H1 (cell line): ENCODE measurements around the gene MORC3. TPM values are rescaled to one million over a fixed set of nuclear protein-coding genes. Genes with fewer than 3 reads are reported as not detected.
A peak's percentile ranks its signal among the peaks of the same experiment; 100 is the strongest.
"Not testable (repeated sequence)": the region's sequence is repeated elsewhere in the genome, so short reads cannot be mapped to it uniquely, and the experiment has no call there.

Experiments
- CTCF ChIA-PET: fragments of 300-600 bp; sonication (Branson Sonifier 250); formaldehyde crosslinking; loops from one replicate; lab custom pipeline; 2021; ENCODE audit not compliant: partially characterized antibody; lab: Charles Lee
- POLR2A ChIA-PET: fragments of 300-600 bp; sonication (Branson Sonifier 250); formaldehyde crosslinking; loops from one replicate; lab custom pipeline; 2021; ENCODE audit warnings: inconsistent platforms; ENCODE audit not compliant: partially characterized antibody; lab: Charles Lee
- DNase-seq, 2 experiments: peaks; one replicate each; pipeline versions ENCODE4 v3.0.0 to v3.0.0-alpha.2; 2010 to 2022; ENCODE audit warnings: low spot score in 2 of 2, low read depth in 1 of 2, mixed read lengths in 1 of 2
- FAIRE-seq: peaks from 2 replicates; lab custom pipeline; 2011; peaks lifted over from hg19 to GRCh38; lab: Jason Lieb, UNC
- H2AFZ ChIP-seq: 2 replicates; pipeline ENCODE4 v1.8.1; 2012; ENCODE audit warnings: low read length, inconsistent platforms
- H2AK5ac ChIP-seq: 2 replicates; pipeline ENCODE4 v1.6.1; 2013; ENCODE audit warnings: low read depth, low read length
- H2BK120ac ChIP-seq: replicated peaks from 2 replicates; pipeline ENCODE3; 2013; ENCODE audit warnings: low read depth, low read length, inconsistent platforms
- H2BK12ac ChIP-seq: 2 replicates; pipeline ENCODE4 v1.6.1; 2013; ENCODE audit warnings: low read depth, low read length
- H2BK15ac ChIP-seq: 2 replicates; pipeline ENCODE4 v1.6.1; 2013; ENCODE audit warnings: low read length
- H2BK20ac ChIP-seq: 2 replicates; pipeline ENCODE4 v1.6.1; 2013; ENCODE audit warnings: low read length
- H2BK5ac ChIP-seq: 2 replicates; pipeline ENCODE4 v1.6.1; 2013; ENCODE audit warnings: low read depth, low read length
- H3K14ac ChIP-seq: 2 replicates; pipeline ENCODE4 v1.6.1; 2013; ENCODE audit warnings: inconsistent platforms; ENCODE audit not compliant: insufficient read length
- H3K18ac ChIP-seq: 2 replicates; pipeline ENCODE4 v1.6.1; 2013; ENCODE audit warnings: low read length; ENCODE audit errors: extremely low read depth
- H3K23ac ChIP-seq: 2 replicates; pipeline ENCODE4 v1.6.1; 2013; ENCODE audit warnings: inconsistent platforms; ENCODE audit not compliant: insufficient read length
- H3K23me2 ChIP-seq: 2 replicates; pipeline ENCODE4 v1.6.1; 2013; ENCODE audit warnings: low read depth, low read length
- H3K27ac ChIP-seq: 2 replicates; pipeline ENCODE4 v1.6.1; 2011; ENCODE audit warnings: low read depth, low read length, inconsistent platforms
- H3K27me3 ChIP-seq, 4 experiments: replicated peaks in 1 of 4; 1 replicate in 1 of 4; 2 replicates in 3 of 4; pipeline versions ENCODE4 v1.6.1 to v1.8.1; 2011 to 2013; ENCODE audit warnings: low read length in 3 of 4, mild to moderate bottlenecking in 3 of 4, inconsistent platforms in 2 of 4, mixed read lengths in 2 of 4, moderate library complexity in 1 of 4; ENCODE audit not compliant: control insufficient read depth in 3 of 4, insufficient read depth in 3 of 4; ENCODE audit errors: extremely low read depth in 1 of 4
- H3K36me3 ChIP-seq, 4 experiments: 2 replicates each; pipeline versions ENCODE4 v1.6.1 to v1.8.1; 2011 to 2013; ENCODE audit warnings: mild to moderate bottlenecking in 4 of 4, low read length in 3 of 4, moderate library complexity in 2 of 4, control low read depth in 1 of 4, inconsistent platforms in 1 of 4; ENCODE audit not compliant: insufficient read depth in 4 of 4, control insufficient read depth in 2 of 4
- H3K4ac ChIP-seq: replicated peaks from 2 replicates; pipeline ENCODE3; 2013; ENCODE audit warnings: low read length, low read depth, mixed read lengths, inconsistent platforms; ENCODE audit not compliant: insufficient read length
- H3K4me1 ChIP-seq, 4 experiments: replicated peaks in 1 of 4; 1 replicate in 1 of 4; 2 replicates in 3 of 4; pipeline versions ENCODE4 v1.6.1 to v1.8.1; 2011 to 2013; ENCODE audit warnings: low read length in 3 of 4, inconsistent platforms in 2 of 4, mixed read lengths in 1 of 4; ENCODE audit not compliant: insufficient read depth in 4 of 4, control insufficient read depth in 3 of 4
- H3K4me2 ChIP-seq, 2 experiments: 2 replicates each; pipeline versions ENCODE4 v1.6.1 to v1.8.1; 2011 to 2013; ENCODE audit warnings: low read depth in 2 of 2, low read length in 2 of 2, control low read depth in 1 of 2, inconsistent platforms in 1 of 2, mild to moderate bottlenecking in 1 of 2; ENCODE audit not compliant: insufficient read depth in 1 of 2
- H3K4me3 ChIP-seq, 4 experiments: fragments of 200-600, 300-600 bp in 1 of 4; sonication (generic), shearing (Covaris generic), sonication (Bioruptor Twin) in 1 of 4; 2 replicates each; pipeline versions ENCODE4 v1.5.1 to v1.8.1; 2011 to 2016; ENCODE audit warnings: low read length in 4 of 4, low read depth in 3 of 4, control low read depth in 2 of 4, inconsistent platforms in 2 of 4, mild to moderate bottlenecking in 2 of 4, mixed read lengths in 1 of 4, moderate library complexity in 1 of 4; ENCODE audit not compliant: insufficient read depth in 2 of 4; ENCODE audit errors: extremely low read depth in 1 of 4
- H3K56ac ChIP-seq: replicated peaks from 2 replicates; pipeline ENCODE3; 2013; ENCODE audit warnings: low read depth, mild to moderate bottlenecking, mixed read lengths, low read length, inconsistent platforms; ENCODE audit not compliant: insufficient read length
- H3K79me1 ChIP-seq: 2 replicates; pipeline ENCODE4 v1.6.1; 2013; ENCODE audit warnings: low read depth, low read length, control low read depth
- H3K79me2 ChIP-seq, 2 experiments: 2 replicates each; pipeline versions ENCODE4 v1.6.1 to v1.8.1; 2012 to 2013; ENCODE audit warnings: low read length in 2 of 2, mild to moderate bottlenecking in 2 of 2, inconsistent platforms in 1 of 2; ENCODE audit not compliant: insufficient read depth in 2 of 2, control insufficient read depth in 1 of 2
- H3K9ac ChIP-seq, 4 experiments: replicated peaks in 1 of 4; 1 replicate in 1 of 4; 2 replicates in 3 of 4; pipeline versions ENCODE4 v1.6.1 to v1.8.1; 2011 to 2013; ENCODE audit warnings: low read depth in 3 of 4, low read length in 3 of 4, control low read depth in 2 of 4, mild to moderate bottlenecking in 2 of 4, moderate library complexity in 2 of 4, inconsistent platforms in 1 of 4; ENCODE audit errors: extremely low read depth in 1 of 4
- H3K9me3 ChIP-seq, 2 experiments: 2 replicates each; pipeline versions ENCODE4 v1.6.1 to v1.8.1; 2012 to 2013; ENCODE audit warnings: mild to moderate bottlenecking in 2 of 2, moderate library complexity in 2 of 2, control low read depth in 1 of 2, inconsistent platforms in 1 of 2, low read depth in 1 of 2, low read length in 1 of 2, mixed read lengths in 1 of 2; ENCODE audit not compliant: insufficient read depth in 2 of 2
- H4K20me1 ChIP-seq, 2 experiments: replicated peaks in 1 of 2; 2 replicates each; pipeline versions ENCODE3 to v1.8.1; 2011 to 2013; ENCODE audit warnings: inconsistent platforms in 2 of 2, low read length in 2 of 2, mild to moderate bottlenecking in 1 of 2; ENCODE audit not compliant: insufficient read depth in 2 of 2, control insufficient read depth in 1 of 2
- H4K5ac ChIP-seq: 2 replicates; pipeline ENCODE4 v1.6.1; 2013; ENCODE audit warnings: low read length, low read depth, mixed read lengths, inconsistent platforms; ENCODE audit not compliant: insufficient read length
- H4K8ac ChIP-seq: 2 replicates; pipeline ENCODE4 v1.8.0; 2013; ENCODE audit warnings: mild to moderate bottlenecking, moderate library complexity, low read length, inconsistent platforms; ENCODE audit not compliant: insufficient read depth; ENCODE audit errors: extremely low read depth
- H4K91ac ChIP-seq: replicated peaks from 2 replicates; pipeline ENCODE3; 2013; ENCODE audit warnings: low read length, mixed read lengths, inconsistent platforms; ENCODE audit not compliant: insufficient read length
- CHD1 ChIP-seq: IDR thresholded peaks from 2 replicates; pipeline ENCODE4 v1.6.1; 2012; ENCODE audit warnings: low read depth, low read length, improper control_type of control experiment
- GABPA ChIP-seq: IDR thresholded peaks from 2 replicates; pipeline ENCODE4 v1.6.1; 2011; ENCODE audit warnings: mild to moderate bottlenecking, low read length, moderate library complexity, borderline replicate concordance; ENCODE audit not compliant: insufficient read depth
- SP1 ChIP-seq: IDR thresholded peaks from 2 replicates; pipeline ENCODE4 v1.6.1; 2011; ENCODE audit warnings: low read depth, low read length
- SP4 ChIP-seq: IDR thresholded peaks from 2 replicates; pipeline ENCODE4 v1.6.1; 2012; ENCODE audit warnings: low read length, inconsistent platforms
- TEAD4 ChIP-seq: IDR thresholded peaks from 2 replicates; pipeline ENCODE4 v1.6.1; 2012; ENCODE audit warnings: low read depth, low read length, inconsistent platforms, mixed read lengths
- ZNF274 ChIP-seq: IDR thresholded peaks from 2 replicates; pipeline ENCODE4 v1.7.0; 2012; ENCODE audit warnings: low read length, borderline replicate concordance; ENCODE audit errors: extremely low read depth
- WGBS, 2 experiments: shearing (Covaris generic) in 1 of 2; methylation state at CpG; one replicate each; pipeline versions ENCODE4 v1.1.6 to v1.1.7; 2013 to 2015; ENCODE audit warnings: low lambda C conversion rate in 2 of 2, mixed read lengths in 2 of 2, inconsistent platforms in 1 of 2, low coverage in 1 of 2, missing lambda C conversion rate in 1 of 2; ENCODE audit not compliant: insufficient replicate concordance in 2 of 2, insufficient coverage in 1 of 2, insufficient read length in 1 of 2; ENCODE audit errors: extremely low coverage in 1 of 2, missing lambda C conversion rate in 1 of 2; 5-methylcytosine and 5-hydroxymethylcytosine counted together
- polyA plus RNA-seq, 7 experiments: library from polyadenylated mRNA; depleted of rRNA in 3 of 7; stranded (reverse) in 5 of 7; unstranded in 2 of 7; fragments of >200 nt in 5 of 7; fragments of 200-250 nt in 2 of 7; gene quantifications; 1 replicate in 5 of 7; 2 replicates in 1 of 7; 4 replicates in 1 of 7; pipeline versions ENCODE4 v1.2.1 to v1.2.3, GENCODE V29; 2011 to 2013; ENCODE audit warnings: missing spikeins in 2 of 7, mixed read lengths in 2 of 7
- total RNA-seq: library from RNA; stranded (reverse); fragmentation: NEBNext Ultra II Directional; extraction: Animal tissue kit (Norgen Biotek cat#: 25700); gene quantifications from 2 replicates; pipeline ENCODE4 v1.2.1, GENCODE V29; 2021

MORC3 gene
- total and polyA plus RNA-seq, 2 of the 8 experiments (the other 6 are each of a cell fraction or from before 2014, with no cell fraction given), result 5.0 to 20.4 TPM

DNA sequence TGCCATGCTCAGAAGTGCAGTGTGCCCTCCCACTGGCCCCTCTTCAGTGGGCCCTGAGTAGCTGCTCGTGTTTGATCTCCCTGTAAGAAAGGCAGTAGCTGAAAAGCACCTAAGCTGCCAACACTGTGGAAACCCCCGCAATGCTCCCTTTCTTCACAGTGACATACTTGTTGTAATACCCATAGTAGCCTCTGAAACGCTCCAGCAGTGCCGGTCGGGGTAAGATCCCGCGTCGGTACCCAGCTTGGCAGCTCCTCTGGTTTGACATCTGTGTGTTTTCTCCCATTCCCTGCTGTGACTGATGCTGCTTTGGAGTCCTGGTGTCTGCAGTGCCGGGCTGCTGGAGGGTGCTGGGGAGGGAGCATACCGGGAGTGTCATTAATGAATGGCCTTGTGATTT is 68.8 kb downstream of the MORC3 start (continued):
- TF ChIP-seq GABPA (no peak), ZNF274 (no peak), SP4 (no peak), SP1 (0 out of 2 replicates have a peak, but pooled peaks have one; percentile 13), CHD1 (no peak), TEAD4 (peak; percentile 51; the same call in 1 of the 2 replicates)
- TF ChIP-seq, all 59 proteins: peak for 4

- H4K91ac ChIP-seq, H2BK12ac ChIP-seq, H3K4me1 ChIP-seq, H2BK5ac ChIP-seq, H3K27ac ChIP-seq, H3K56ac ChIP-seq, H4K8ac ChIP-seq, H3K79me1 ChIP-seq, H3K23ac ChIP-seq, H3K18ac ChIP-seq, H4K5ac ChIP-seq, H2AK5ac ChIP-seq, H3K9me3 ChIP-seq, H3K4me3 ChIP-seq, H3K79me2 ChIP-seq, H4K20me1 ChIP-seq, H2AFZ ChIP-seq, DNase-seq, H3K4me2 ChIP-seq, H2BK120ac ChIP-seq, H3K27me3 ChIP-seq, H3K9ac ChIP-seq, FAIRE-seq, H2BK20ac ChIP-seq, H2BK15ac ChIP-seq, H3K23me2 ChIP-seq, H3K4ac ChIP-seq, H3K14ac ChIP-seq: not testable (repeated sequence)
- WGBS, 2 experiments, result 87% methylated on average over 5 of the region's 6 CpGs; no CpG with 5 or more reads in 1 of the 2 experiments
- ChIA-PET CTCF (interaction anchor here (1.8 kb wide), 1 partner anchor 238 kb away, joined by 5 read pairs; no protein-coding TSS in a partner anchor), POLR2A (interaction anchor here (0.7 kb wide), 1 partner anchor 558 kb away, joined by 4 read pairs; no protein-coding TSS in a partner anchor)
- peaks cover 2 to 41% (median 20%) of the 10 kb centered on the region in 4 experiments; a peak in 7 of 8 replicates for H3K36me3 ChIP-seq
Observed at GRCh38 chr21:36391649-36392048, 71.7 kb downstream of the MORC3 start.
